Natural killer cell (primary cell): ENCODE measurements around the gene UBE2R2. TPM values are rescaled to one million over a fixed set of nuclear protein-coding genes. Genes with fewer than 3 reads are reported as not detected.
A peak's percentile ranks its signal among the peaks of the same experiment; 100 is the strongest.

Experiments
- ATAC-seq, 3 donors: fragments of 150-1000 bp in 2 of 3; fragments of 200-7000 bp in 1 of 3; cut with Tn5 transposase; 1 replicate in 1 of 3; 2 replicates in 2 of 3; pipeline ENCODE4 v1.10.0; 2021; ENCODE audit warnings: mild to moderate bottlenecking in 2 of 3, moderate library complexity in 2 of 3
- DNase-seq, 2 donors: peaks; one replicate each; pipeline versions ENCODE4 v3.0.0 to v3.0.0-alpha.2; 2013 to 2021; ENCODE audit warnings: mixed read lengths in 1 of 2
- H3K27ac ChIP-seq: one replicate; pipeline ENCODE4 v1.5.1; 2013; ENCODE audit warnings: mild to moderate bottlenecking, low read length
- H3K27me3 ChIP-seq: one replicate; pipeline ENCODE4 v1.6.1; 2013; ENCODE audit warnings: low read length; ENCODE audit not compliant: control insufficient read depth, insufficient read depth
- H3K36me3 ChIP-seq: one replicate; pipeline ENCODE4 v1.6.1; 2013; ENCODE audit warnings: low read length; ENCODE audit not compliant: control insufficient read depth, insufficient read depth
- H3K4me1 ChIP-seq: one replicate; pipeline ENCODE4 v1.6.1; 2013; ENCODE audit warnings: low read length; ENCODE audit not compliant: control insufficient read depth, insufficient read depth
- H3K4me3 ChIP-seq: one replicate; pipeline ENCODE4 v1.5.1; 2013; ENCODE audit warnings: low read length
- H3K9me3 ChIP-seq: one replicate; pipeline ENCODE4 v1.6.1; 2013; ENCODE audit warnings: low read length; ENCODE audit not compliant: control insufficient read depth, insufficient read depth
- H3K27ac Mint-ChIP-seq, 2 donors: one replicate each; pipeline ENCODE4 v1.8.0; 2022; ENCODE audit warnings: mild to moderate bottlenecking in 2 of 2, mixed read lengths in 2 of 2, moderate library complexity in 1 of 2
- H3K27me3 Mint-ChIP-seq, 2 donors: one replicate each; pipeline ENCODE4 v1.8.0; 2022; ENCODE audit warnings: low read depth in 2 of 2, mixed read lengths in 2 of 2
- H3K36me3 Mint-ChIP-seq: one replicate; pipeline ENCODE4 v1.8.0; 2022; ENCODE audit warnings: mixed read lengths
- H3K4me1 Mint-ChIP-seq, 2 donors: one replicate each; pipeline ENCODE4 v1.8.0; 2022; ENCODE audit warnings: mixed read lengths in 2 of 2
- H3K4me3 Mint-ChIP-seq: one replicate; pipeline ENCODE4 v1.8.0; 2022; ENCODE audit warnings: mild to moderate bottlenecking, moderate library complexity, mixed read lengths
- H3K9me3 Mint-ChIP-seq, 2 donors: one replicate each; pipeline ENCODE4 v1.8.0; 2022; ENCODE audit warnings: mixed read lengths in 2 of 2
- CTCF ChIP-seq: fragments of 200-600 bp; IDR thresholded peaks from one replicate; pipeline ENCODE4 v1.8.0; 2022; ENCODE audit warnings: antibody characterized with exemption
- WGBS: methylation state at CpG from one replicate; pipeline ENCODE4 v1.1.7; 2013; ENCODE audit warnings: missing lambda C conversion rate; ENCODE audit not compliant: insufficient coverage; 5-methylcytosine and 5-hydroxymethylcytosine counted together
- intact Hi-C: fragments of 100-400 bp; cut with micrococcal nuclease; formaldehyde crosslinking; loops from one replicate; pipeline ENCODE4 v1.14.2; 2022
- total RNA-seq, 4 donors: library from RNA; stranded (reverse); fragments of 120-200 nt in 1 of 4; gene quantifications; one replicate each; pipeline versions ENCODE4 v1.2.3 to v1.2.4, GENCODE V29; 2013 to 2022

Gene UBE2R2
- total RNA-seq, 3 donors from 2014 or later (not counting 1 experiment from before 2014, with no cell fraction given) = 31.2 to 36.0 (median 31.9) TPM

GRCh38 chr9:33917036-33917435 is 100.1 kb downstream of the UBE2R2 start:
- Histone ChIP-seq H3K36me3 (peaks cover 58% of the 10 kb centered on the region), H3K27me3 (no peaks in the 10 kb centered on the region), H3K4me3 (no peak overlapping the region), H3K9me3 (no peaks in the 10 kb centered on the region), H3K4me1 (no peaks in the 10 kb centered on the region), H3K27ac (no peak overlapping the region)
- Mint-ChIP-seq H3K27me3 (no peaks in the 10 kb centered on the region), H3K36me3 (peaks cover 20% of the 10 kb centered on the region), H3K4me1 (peaks cover 16 to 22% of the 10 kb centered on the region in 2 donors), H3K27ac (peak overlapping the region; percentile 39 to 83), H3K4me3 (no peak overlapping the region), H3K9me3 (no peaks in the 10 kb centered on the region)
- no peak for TF ChIP-seq CTCF
- DNase-seq (no peak), ATAC-seq (no peak)
- intact Hi-C loops = no loop called here
- 97% methylated on average over 9 of the region's 9 CpGs for WGBS

GRCh38 chr9:33919276-33919897 is 102.4 kb downstream of the UBE2R2 start:
- intact Hi-C loops = no loop called here
- no peak for TF ChIP-seq CTCF
- H3K4me1 Mint-ChIP-seq = peaks cover 16 to 22% of the 10 kb centered on the region in 2 donors
- H3K36me3 ChIP-seq = peaks cover 64% of the 10 kb centered on the region
- WGBS = 93% methylated on average over 6 of the region's 6 CpGs
- ATAC-seq = no peak
- no peak overlapping the region for H3K4me3 Mint-ChIP-seq
- no peaks in the 10 kb centered on the region for H3K27me3 ChIP-seq
- H3K27me3 Mint-ChIP-seq = no peaks in the 10 kb centered on the region
- DNase-seq = no peak
- peaks cover 20% of the 10 kb centered on the region for H3K36me3 Mint-ChIP-seq
- no peaks in the 10 kb centered on the region for H3K4me1 ChIP-seq
- H3K27ac Mint-ChIP-seq = peak overlapping the region; percentile 52 to 70
- H3K9me3 Mint-ChIP-seq = no peaks in the 10 kb centered on the region
- H3K9me3 ChIP-seq = no peaks in the 10 kb centered on the region
- H3K27ac ChIP-seq = no peak overlapping the region
- H3K4me3 ChIP-seq = no peak overlapping the region

GRCh38 chr9:33921967-33922895 is 105.3 kb downstream of the UBE2R2 start:
- Mint-ChIP-seq H3K36me3 (peaks cover 14% of the 10 kb centered on the region), H3K27ac (peak overlapping the region; percentile 52 to 70), H3K27me3 (no peaks in the 10 kb centered on the region), H3K4me1 (peaks cover 10 to 17% of the 10 kb centered on the region in 2 donors), H3K9me3 (no peaks in the 10 kb centered on the region), H3K4me3 (no peak overlapping the region)
- WGBS = 95% methylated on average over 13 of the region's 14 CpGs
- Histone ChIP-seq H3K27ac (no peak overlapping the region), H3K4me3 (no peak overlapping the region), H3K9me3 (no peaks in the 10 kb centered on the region), H3K36me3 (peaks cover 79% of the 10 kb centered on the region), H3K4me1 (no peaks in the 10 kb centered on the region), H3K27me3 (no peaks in the 10 kb centered on the region)
- DNase-seq = peak in 1 of 2 donors; percentile 45
- peak in 2 of 3 donors; percentile 53 to 69 for ATAC-seq
- intact Hi-C loops = loop anchor here (5.0 kb wide), 1 partner anchor 105 kb away; the partner anchor contains the start of gene UBE2R2
- TF ChIP-seq CTCF = peak; percentile 56
